ENCODE results near the gene INF2.
A peak's percentile ranks its signal among the peaks of the same experiment; 100 is the strongest.

INF2 gene

DNA sequence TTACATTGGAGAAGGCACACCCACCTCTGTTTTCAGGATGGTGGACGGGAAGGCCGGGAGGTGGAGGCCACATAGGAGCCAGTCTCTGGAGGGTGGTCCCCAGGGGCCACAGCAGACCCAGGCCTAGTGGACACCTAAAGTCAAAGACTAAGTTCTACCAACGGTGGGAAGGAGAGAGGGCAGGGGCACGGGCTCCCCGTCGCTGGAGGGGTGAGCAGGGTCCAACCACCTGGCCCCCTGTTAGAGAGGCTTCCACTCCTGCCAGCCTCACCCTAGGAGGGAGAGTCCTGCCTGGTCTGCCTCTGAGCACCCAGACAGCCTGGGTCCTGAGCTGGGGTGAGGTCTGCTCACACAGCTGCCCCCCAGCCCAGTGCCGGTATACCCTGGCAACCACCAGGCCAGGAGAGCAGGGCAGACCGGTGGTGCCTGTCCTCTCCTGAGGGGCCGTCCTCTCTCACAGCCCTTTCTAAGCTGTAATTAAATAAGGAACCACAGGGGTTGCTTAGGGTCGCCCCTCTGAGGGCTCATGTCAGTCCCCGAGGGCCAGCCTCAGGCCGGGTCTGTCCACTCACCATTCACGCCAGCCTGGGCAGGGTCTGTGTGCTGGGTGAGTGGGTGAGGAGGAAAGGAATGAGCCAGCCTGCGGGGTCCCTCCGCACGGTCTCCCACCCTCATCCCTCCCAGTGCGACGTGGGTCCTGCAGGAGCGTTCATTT is 2.3 kb downstream of the INF2 start:
- no peak for DNase-seq

DNA sequence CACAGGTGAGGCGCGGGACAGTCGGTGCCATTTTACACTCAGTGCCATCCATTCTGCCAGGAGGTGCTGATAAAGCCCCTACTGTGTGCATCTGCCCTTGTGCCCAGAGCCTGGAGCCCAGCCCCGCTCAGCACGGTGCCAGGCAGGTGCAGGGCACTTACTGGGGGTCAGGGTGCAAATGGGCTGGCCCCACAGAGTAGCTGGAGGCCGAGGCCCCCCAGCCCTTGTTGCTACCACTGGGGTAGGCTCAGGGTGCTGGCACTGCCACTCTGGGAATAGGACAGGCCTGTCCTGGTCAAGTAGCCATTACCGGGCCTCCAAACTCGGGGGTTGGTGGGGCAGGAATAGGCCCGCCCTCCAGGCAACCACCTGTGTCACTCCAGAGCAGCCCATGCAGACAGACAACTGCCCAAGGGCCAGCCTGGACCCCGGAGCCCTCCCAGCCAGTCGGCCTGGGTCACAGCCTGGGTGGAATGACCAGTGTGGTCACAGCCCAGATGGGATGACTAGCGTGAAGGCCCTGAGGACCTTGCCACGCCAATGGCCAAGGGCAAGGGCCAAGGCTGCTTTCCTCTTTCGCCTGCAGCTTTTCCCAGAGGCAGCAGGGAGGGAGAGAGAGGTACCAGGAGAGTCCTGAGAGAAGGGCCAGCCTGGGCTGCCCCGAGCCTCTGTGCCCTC is 3.0 kb downstream of the INF2 start:
- no peak for DNase-seq

DNA sequence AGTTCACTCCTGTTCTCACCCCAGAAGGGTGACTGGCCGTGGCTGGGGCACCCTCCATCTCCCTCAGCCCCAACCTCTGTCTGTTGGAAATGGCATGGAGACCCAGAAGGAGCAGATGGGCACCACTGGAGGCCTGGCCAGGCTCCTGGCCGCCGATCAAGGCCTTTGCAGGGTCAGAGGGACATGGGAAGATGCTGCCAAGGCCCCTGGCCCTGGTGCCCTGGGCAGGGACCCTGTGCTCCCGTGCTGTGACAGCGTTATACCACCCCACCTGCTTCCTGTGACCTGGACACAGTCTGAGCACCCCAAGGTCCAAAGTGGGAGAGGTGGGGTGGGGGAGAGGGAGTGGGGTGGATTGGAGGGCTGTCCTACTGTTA is 3.5 kb downstream of the INF2 start:
- no peak for DNase-seq

DNA sequence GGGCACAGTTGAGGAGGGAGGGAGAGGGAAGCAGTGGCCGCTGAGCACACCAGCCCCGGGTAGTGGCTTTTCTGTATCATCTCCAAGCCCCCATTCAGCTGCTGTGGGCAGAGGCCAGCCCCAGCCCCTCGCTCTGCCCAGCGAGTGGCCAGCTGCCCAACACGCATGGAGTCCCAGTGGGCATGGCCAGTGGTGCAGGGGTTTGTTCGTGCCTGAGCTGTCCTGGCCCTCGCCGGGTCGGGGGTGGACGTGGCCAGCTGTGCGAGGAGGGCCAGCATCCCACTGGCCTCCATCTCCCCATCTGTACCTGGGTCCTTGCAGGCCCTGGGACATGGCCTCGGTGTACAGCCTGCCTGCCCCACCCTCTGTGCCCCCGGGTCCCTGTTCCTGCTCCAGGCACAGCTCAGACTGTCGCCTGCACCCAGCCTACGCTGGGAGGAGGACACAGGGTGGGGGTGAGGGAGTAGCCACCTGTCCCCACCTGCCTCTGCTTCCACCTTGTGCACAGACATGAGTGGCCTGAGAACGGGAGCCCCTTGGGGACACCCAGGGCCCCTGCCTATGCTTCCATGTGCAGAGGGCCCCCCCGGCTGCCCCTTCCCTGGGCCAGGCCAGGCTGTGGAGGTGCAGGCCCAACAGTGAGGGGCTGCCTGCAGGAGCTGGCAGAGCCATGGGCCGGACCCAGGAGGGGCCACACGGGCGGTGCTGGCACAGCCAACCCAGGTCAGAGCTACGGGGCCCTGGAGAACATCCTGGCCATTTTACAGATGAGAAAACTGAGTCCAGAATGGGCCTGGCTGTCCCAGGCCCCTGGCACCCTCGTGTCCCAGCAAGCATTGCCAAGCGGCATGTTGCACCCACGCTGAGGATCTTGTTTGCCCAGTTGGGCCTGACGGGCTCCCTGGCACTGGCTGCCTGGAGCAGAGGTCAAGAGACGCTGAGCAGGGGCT is 4.3 kb downstream of the INF2 start:
- no peak for DNase-seq

DNA sequence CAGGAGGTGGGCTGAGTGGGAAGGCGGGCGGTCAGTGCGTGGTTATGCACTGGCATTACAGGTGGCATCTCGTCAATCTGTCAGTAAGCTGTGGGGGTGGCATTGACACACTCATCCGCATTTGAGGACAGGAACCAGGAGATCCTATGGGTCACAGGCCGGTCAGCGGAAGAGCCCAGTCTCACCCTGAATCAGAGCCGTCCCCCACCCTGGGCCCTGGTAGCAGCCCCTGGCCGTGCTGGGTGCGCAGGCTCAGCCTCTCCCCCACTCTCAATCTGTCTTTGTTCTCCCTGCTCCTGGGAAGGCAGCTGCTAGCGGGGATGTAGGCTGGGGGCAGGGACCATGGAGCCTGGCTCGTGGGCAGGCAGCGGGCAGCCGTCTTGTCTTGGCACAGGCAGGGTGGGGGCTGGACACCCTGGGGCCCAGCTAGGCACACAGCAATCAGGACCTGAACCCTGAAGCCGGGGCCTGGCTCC is 5.1 kb downstream of the INF2 start:
- DNase-seq, result no peak

DNA sequence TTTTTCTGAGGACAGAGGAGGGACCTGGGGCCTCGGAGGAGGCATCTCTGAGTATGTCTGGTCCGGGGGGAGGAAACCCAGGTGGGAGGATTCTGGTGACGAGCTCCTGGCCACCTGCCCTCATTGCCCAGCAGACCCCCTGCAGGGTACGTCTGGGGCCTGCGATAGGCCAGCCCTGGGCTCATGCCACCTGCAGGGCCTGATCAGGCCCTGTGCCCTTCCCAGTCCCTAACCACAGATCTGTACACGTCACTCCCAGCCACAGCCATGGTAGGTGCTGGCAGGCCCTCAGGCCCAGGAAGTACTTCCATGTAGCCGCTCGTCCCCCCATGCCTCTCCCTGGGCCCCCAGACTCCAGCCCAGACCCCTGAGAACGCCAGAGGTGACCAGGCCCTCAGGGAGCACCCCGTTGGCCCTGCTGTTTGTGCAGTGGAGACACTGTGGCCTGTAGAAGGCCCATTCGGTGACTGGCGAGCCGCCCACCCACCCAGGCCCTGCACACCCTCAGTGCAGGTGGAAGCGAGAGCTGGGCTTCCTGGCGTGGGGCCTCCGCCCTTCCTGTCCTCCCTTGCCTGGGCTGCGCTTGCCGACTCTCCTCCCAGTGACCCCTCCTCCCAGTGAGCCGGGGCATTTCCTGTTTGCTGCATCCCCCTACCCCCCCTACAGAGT is 5.7 kb downstream of the INF2 start:
- peak in 1 of 5 donors; percentile 72 for DNase-seq

DNA sequence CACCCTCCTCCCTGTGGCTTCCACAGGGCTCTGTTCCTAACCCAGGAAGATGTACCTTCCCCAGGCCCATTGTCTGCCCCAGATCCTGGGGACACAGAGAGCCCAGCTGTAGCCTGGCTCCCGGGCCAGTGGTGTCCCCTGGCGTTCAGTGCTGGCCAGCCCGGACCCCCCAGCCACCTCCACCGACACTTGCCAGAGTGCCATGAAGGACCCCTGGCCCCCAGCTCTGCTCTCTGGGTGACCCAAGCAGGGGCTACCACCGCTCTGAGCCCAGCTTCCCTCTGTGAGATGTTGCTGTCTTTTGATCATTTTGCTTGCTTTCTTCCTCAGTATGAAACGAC is 6.2 kb downstream of the INF2 start:
- no peak for DNase-seq

DNA sequence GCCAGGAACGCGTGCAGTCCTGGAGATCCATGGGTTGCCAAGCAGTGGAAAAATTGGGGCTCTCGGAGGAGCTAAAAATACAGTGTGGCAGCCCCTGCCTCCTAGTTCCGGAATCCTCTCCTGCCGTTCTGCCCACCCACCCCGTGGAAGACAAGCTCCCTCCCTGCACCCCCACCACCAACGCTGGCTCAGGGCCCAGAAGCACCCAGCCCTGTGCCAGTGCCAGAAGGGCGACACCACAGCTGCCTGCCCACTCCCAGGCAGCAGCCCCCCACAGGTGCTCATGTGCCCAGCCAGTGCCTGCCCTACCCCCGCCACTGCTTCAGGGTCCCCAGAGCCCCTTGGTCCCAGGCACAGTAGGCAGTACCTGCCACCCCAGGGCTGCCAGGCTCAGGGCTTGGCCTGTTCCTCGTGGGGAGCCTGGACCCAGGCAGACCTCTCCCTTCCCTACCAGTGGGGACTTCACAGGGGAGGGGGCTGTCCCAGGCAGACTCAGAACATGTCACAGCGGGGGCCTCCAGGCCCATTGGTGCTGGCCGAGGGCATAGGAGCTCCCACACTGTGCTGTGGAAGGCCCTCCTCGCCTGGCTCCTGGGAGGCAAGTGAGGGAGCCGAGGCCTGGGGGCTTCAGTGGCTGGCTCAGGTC is 7.4 kb downstream of the INF2 start:
- DNase-seq, result no peak

DNA sequence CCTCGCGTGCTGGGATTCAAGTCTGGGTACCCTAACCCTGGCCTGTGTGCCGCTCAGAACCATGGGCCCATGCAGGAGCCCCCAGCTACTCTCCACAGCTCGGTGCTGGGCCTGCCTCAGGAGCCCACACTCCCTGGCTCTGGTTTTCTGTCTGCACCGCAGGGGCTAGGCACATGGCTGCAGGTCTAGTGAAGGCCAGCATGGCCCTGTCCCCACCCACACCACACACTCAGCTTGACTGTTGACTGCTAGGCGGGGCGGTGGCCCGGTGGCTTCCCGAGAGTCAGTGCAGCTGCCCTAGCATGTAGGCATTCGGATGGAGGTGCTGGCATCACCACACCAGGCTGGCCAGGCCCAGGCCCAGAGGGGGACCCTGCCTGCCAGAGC is 7.9 kb downstream of the INF2 start:
- DNase-seq, result no peak

DNA sequence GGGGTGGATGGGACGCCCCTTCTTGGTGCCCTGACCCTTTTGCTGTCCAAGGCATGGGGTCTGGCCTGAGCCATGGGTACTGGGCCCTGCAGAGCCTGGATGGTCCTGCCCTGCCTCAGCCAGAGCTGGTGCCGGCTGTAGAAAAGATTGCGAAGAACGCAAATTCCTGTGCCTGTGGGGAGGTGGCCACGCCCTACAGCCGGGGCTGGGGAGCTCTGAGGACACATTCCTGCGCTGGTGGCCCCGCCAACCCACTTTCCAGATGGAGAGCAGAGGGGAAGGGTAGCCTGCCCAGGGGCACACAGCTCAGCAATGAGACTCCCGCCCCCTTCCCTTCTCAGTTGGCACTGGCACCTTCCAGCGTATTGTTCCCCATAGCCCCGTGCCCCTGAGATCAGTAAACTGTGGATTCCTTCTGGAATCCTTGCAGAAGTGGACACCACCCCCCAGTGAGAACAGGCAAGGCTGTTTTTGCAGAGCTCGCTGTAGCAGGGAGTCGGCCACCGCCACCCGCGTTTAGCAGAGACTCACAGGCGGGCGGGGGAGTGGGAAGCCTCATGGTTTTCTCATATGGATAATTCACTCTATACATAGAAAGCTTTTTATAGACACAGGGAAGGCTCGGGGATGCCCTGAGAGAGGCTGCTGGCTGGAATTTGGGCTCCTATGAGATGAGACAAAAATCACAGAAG is 8.6 kb downstream of the INF2 start:
- no peak for DNase-seq

DNA sequence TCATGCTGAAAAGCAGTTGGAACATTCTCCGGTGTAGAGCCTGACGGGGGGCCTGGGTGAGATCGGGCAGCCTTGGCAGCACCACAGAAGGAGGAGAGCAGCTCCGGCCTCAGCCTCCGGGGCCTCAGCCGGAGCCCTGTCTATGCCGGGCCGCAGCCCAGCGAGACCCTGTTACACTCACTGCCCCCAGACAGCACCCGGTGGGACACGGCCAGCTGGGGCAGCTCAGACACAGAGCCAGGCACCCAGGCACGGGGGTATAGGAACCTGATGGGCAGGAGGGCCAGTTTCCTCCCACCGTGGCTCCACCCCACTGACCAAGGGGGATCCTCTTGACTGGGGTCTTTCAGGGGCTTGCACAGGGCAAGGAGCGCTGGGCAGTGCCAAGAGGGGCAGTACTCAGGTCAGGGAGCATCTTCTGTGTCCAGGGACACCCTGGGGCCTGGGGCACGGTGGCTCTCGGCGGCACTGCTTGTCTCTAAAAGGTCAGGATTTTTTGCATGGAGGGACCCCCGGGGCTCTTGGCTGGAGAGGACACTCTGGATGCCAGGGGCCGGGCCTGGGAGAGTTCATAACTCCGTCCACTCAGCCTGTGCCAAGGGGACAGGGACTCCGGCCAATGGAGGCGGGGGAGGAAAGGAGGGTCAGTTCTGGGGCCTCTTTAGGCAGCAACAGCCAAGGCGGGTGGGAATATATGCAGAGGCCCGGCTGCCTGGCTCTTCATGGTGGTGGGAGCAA is 9.4 kb downstream of the INF2 start:
- no peak for DNase-seq

DNA sequence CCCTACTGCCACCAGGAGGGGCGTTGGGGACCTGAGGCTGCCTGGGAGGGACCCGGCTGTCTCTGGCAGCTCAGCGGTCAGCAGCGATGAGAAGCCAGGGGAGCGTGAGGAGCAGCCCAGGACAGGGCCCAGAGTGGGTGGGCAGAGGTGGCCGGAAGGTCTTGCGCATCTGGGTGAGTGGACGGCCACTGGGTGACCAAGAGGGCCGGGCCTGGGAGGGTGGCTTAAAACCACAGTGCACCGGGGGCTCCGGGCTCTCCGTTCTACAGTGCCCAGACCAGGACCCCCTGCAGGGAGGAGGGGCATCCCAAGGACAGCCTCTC is 10.0 kb downstream of the INF2 start:
- no peak for DNase-seq

DNA sequence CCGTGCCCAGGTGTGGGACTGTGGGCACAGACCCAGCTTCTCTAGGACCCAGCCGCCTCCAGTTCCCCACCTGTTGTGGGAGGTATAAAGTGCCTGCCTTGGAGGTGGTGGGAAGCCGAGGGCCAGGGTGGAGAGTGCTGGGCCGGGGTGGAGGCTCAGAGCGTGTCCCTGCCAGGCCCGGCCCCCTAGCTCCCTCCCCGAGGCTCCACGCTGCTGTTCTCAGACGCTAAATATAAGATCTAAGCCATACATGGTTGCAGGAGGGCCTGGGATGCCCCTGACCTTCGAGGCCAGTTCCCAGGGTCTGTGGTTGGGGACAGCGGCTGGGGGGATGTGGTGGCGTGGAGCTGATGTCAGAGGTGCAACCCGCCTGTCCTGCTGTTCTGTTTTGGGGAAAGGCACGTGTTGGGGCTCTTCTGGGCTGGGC is 10.8 kb downstream of the INF2 start:
- no peak for DNase-seq

DNA sequence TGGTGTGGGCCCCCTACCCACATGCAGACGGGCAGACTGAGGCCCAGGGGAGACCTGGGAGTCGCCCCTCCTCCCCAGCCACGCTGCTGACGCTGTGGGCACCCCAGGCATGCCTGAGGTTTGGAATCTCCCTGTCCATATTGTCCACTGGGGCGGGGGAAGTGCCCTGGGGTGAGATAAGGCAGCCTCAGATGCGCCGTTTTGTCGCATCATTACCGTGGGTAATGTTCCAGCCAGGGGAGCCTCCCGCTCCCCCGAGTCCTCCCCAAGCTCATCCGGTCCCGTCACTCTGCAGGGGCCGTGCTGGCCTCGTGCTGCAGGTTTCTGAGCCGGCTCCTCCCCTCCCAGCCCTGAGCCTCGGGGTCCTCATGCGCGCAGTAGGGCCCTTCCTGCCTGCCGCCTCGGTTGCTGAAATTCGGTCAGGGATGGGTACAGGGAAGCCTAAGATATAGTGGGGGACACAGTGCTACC is 11.4 kb downstream of the INF2 start:
- DNase-seq, result no peak

DNA sequence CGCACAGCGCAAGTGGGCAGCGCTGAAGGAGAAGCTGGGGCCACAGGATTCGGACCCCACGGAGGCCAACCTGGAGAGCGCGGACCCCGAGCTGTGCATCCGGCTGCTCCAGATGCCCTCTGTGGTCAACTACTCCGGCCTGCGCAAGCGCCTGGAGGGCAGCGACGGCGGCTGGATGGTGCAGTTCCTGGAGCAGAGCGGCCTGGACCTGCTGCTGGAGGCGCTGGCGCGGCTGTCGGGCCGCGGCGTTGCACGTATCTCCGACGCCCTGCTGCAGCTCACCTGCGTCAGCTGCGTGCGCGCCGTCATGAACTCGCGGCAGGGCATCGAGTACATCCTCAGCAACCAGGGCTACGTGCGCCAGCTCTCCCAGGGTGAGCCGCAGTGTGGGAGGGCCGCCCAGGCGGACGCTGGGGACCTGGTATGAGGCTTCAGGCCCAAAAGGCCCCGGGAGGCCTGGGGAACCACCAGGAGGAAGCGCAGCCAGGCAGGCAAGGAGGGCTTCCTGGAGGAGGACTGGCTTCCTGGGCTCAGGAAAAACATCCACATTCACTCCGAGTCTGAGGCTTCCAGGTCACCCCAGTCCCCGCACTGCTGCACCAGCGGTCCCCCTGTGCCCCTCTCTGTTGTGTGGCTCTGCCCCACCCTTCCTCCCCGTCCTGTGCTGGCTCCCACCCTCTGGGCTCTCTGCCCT is 12.1 kb downstream of the INF2 start:
- DNase-seq, result no peak

DNA sequence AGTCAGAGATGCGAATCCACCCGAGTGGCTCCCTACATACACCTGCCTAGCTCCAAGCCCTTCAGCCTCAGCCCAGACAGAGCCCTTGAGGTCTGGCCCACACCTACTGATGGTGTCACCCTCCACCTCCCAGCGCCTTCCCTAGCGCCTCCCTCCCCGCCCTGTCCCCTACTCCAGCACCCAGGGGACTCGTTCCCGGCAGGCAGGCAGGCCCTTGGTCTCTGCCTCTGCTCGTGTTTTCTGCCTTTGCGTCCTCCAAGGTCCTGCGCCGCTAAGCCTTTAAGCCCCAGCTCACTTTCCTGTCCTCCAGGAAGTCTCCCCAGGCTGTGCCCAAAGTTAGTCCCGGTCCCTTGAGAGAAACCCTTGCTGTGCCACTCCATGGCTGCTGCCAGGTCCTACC is 12.7 kb downstream of the INF2 start:
- no peak for DNase-seq

DNA sequence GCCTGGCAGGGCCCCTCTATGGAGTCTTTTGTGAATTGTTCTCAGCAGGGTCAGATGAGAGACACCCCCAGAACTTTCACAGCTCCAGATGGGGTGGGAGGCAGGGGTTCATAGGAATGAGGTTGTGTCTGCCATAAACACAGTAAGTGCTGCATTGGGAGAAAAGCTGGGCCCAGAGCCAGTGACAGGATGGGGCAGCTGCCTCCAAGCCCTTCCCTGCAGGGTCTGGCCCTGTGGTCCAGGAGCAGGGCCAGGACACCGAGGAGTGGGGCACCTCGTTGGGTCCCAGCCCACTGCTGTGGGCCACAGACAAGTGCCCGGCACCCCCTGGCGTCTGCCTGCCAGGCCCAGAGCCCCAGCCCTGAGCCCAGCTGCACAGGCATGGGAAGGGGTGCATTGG is 13.3 kb downstream of the INF2 start:
- DNase-seq, result no peak

DNA sequence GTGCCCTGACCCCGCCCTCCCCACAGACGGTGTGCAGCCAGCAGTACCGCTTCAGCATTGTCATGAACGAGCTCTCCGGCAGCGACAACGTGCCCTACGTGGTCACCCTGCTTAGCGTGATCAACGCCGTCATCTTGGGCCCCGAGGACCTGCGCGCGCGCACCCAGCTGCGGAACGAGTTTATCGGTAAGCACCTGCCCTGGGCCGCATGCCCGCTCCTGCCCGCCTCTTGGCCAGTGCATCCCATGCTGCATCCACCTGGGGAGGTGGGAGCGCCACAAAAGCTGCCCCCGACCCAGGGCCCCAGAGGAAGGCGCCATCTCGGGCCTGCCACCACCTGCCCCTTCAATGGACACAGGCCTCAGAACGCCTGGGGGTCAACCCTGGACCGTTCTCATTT is 13.9 kb downstream of the INF2 start:
- DNase-seq, result no peak

DNA sequence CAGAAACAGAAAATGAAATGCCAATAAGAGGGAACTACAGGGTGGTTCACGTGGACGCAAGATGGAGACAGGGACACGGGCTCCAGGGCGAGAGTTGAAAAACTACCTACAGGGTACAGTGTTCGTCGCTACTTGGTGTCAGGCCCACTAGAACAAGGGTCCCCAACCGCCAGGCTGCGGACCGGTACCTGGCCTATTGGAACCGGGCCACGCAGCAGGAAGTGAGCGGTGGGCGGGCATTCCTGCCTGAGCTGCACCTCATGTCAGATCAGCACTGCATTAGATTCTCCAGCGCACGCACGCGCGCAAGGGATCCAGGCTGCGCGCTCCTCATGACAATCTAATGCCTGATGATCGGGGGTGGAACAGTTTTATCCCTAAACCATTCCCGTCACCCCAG is 14.8 kb downstream of the INF2 start:
- no peak for DNase-seq

DNA sequence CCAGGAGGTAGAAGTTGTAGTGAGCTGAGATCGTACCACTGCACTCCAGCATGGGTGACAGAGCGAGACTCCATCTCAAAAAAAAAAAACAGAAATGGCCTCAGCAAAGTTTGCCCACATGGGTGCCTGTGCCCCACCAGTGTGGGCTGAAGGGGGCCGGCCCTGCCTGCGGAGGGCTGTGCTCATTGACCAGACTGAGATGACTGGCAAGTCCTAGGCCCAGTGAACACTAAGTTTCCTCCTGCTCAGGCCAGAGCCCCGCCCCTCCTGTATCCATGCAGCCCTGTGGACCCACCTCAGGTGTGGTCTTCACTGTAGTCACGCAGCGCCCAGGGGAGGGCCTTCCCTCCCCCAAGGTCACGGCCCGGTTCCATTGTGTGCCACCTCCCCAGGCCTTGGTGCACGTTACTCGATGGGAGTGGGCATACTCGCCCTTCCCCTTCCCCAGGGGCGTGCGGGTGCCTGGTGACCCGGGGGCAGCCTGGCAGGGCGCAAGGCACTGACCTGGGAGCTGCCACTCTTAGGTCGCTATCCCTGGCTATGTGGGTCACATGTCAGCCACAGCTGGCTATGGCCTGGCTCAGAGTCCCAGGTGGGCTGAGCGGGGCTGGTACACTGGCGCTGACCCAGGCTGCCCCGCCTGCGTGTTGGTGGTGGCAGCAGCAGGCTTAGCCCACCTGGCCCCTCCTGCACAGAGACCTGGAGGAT is 16.1 kb downstream of the INF2 start:
- DNase-seq, result no peak
